Uterus (tissue), 4 donors: ENCODE measurements around the gene DBF4. TPM values are rescaled to one million over a fixed set of nuclear protein-coding genes. Genes with fewer than 3 reads are reported as not detected.
"Not testable (repeated sequence)": the region's sequence is repeated elsewhere in the genome, so short reads cannot be mapped to it uniquely, and the experiment has no call there.

Experiments used
- DNase-seq, 2 donors: peaks; one replicate each; pipeline ENCODE4 v3.0.0-alpha.2; 2019 to 2020
- H3K27ac ChIP-seq, 2 donors: fragments of 200-600 bp; sonication (generic); 1 replicate in 1 of 2; 2 replicates in 1 of 2; pipeline ENCODE4 v1.5.1; 2016 to 2018
- H3K27me3 ChIP-seq, 2 donors: fragments of 200-600 bp; sonication (generic); one replicate each; pipeline ENCODE4 v1.5.1; 2018 to 2019; ENCODE audit warnings: control low read depth in 1 of 2
- H3K36me3 ChIP-seq, 2 donors: fragments of 200-600 bp; sonication (generic); one replicate each; pipeline ENCODE4 v1.5.1; 2019; ENCODE audit warnings: control low read depth in 1 of 2
- H3K4me1 ChIP-seq, 2 donors: fragments of 200-600 bp; sonication (generic); one replicate each; pipeline ENCODE4 v1.5.1; 2018 to 2019; ENCODE audit warnings: control low read depth in 1 of 2
- H3K4me3 ChIP-seq, 2 donors: fragments of 200-600 bp; sonication (generic); 1 replicate in 1 of 2; 2 replicates in 1 of 2; pipeline ENCODE4 v1.5.1; 2018 to 2019; ENCODE audit warnings: mild to moderate bottlenecking in 1 of 2
- H3K9me3 ChIP-seq, 2 donors: fragments of 200-600 bp; sonication (generic); one replicate each; pipeline ENCODE4 v1.5.1; 2019; ENCODE audit warnings: control low read depth in 1 of 2
- CTCF ChIP-seq, 4 experiments: fragments of 200-600 bp in 2 of 4; fragments of 450-650 bp in 2 of 4; sonication (generic) in 2 of 4; IDR thresholded peaks; one replicate each; pipeline ENCODE4 v1.5.1; 2016 to 2019; ENCODE audit warnings: antibody characterized with exemption in 4 of 4, mild to moderate bottlenecking in 2 of 4, moderate library complexity in 1 of 4
- POLR2A ChIP-seq, 2 donors: fragments of 450-650 bp; IDR thresholded peaks; one replicate each; pipeline ENCODE4 v1.6.1; 2016; ENCODE audit warnings: antibody characterized with exemption in 2 of 2, mild to moderate bottlenecking in 1 of 2, moderate library complexity in 1 of 2
- intact Hi-C: fragments of 100-400 bp; cut with DNase I; formaldehyde crosslinking; loops from one replicate; pipeline ENCODE4 v1.15.1; 2023; ENCODE audit warnings: low total_unique reads
- total RNA-seq, 4 donors: library from RNA; depleted of rRNA in 3 of 4; stranded (reverse); fragments of >200 nt in 3 of 4; gene quantifications; one replicate each; pipeline versions ENCODE4 v1.1.0 to v1.2.4, GENCODE V29; 2014 to 2023
- donor health status: DM: yes; HTN: yes; CAD: no.

Gene DBF4
- total RNA-seq, 4 donors from 2014 or later = 1.3 to 27.7 (median 9.4) TPM

DNA sequence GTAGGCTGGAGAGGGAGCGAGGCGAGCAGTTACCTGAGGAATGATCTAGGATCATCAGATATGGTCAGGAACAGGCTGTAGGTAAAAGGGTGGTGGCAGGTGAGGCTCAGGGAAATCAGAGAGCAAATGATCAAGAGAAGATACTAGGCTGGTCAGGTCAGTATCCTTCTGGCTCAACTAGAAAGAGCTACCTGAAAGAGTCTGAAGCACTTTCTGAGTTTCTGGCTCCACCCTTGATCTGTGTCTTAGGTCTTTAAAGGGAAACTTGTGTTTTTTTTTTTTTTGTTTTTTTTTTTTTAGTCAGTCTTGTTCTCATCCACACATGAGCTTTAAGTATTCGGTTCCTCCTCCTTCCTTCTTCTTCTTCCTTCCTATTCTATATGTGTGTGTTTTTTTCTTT is 68.3 kb downstream of the DBF4 start:
- no peaks in the 10 kb centered on the region for H3K4me1 ChIP-seq
- no peaks in the 10 kb centered on the region for H3K9me3 ChIP-seq
- DNase-seq = no peak
- TF ChIP-seq POLR2A (IDR thresholded peaks at IDR 0.05) = no peak
- TF ChIP-seq CTCF (IDR thresholded peaks at IDR 0.05) = no peak
- intact Hi-C loops = no loop called here
- no peak overlapping the region for H3K4me3 ChIP-seq
- no peak overlapping the region for H3K27ac ChIP-seq
- no peaks in the 10 kb centered on the region for H3K36me3 ChIP-seq
- H3K27me3 ChIP-seq = no peaks in the 10 kb centered on the region

DNA sequence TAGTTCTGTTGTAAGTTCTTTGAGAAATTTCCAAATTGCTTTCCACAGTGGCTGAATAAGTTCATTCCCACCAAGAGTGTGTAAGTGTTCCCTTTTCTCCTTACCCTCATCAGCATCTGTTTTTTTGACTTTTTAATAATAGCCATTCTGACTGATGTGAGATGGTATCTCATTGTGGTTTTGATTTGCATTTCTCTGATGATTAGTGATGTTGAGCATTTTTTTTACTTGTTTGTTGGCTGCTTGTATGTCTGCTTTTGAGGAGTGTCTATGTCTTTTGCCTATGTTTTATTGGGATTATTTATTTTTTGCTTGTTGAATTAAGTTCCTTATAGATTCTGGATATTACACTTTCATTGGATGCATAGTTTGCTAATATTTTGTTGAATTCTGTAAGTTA is 69.6 kb downstream of the DBF4 start:
- H3K4me1 ChIP-seq, H3K4me3 ChIP-seq, H3K27me3 ChIP-seq, H3K36me3 ChIP-seq, intact Hi-C loops, DNase-seq, H3K27ac ChIP-seq, H3K9me3 ChIP-seq: not testable (repeated sequence)

GRCh38 chr7:87948371-87948770 is 72.1 kb downstream of the DBF4 start:
- no peaks in the 10 kb centered on the region for H3K4me1 ChIP-seq
- no peaks in the 10 kb centered on the region for H3K27me3 ChIP-seq
- no peak for DNase-seq
- intact Hi-C loops = no loop called here
- H3K9me3 ChIP-seq = no peaks in the 10 kb centered on the region
- H3K4me3 ChIP-seq = no peak overlapping the region
- no peaks in the 10 kb centered on the region for H3K36me3 ChIP-seq
- TF ChIP-seq POLR2A (IDR thresholded peaks at IDR 0.05) (no peak), CTCF (IDR thresholded peaks at IDR 0.05) (no peak)
- no peak overlapping the region for H3K27ac ChIP-seq

Other genes starting within 250 kb of the DBF4 start
- gene RUNDC3B, start 248.1 kb upstream of the DBF4 start, total RNA-seq = 10 to 100 TPM in 2 of 4 donors, 1 to 10 TPM in 2; 3.2 to 34.8 (median 10.0) TPM
- gene SLC25A40, start 133 bp upstream of the DBF4 start, total RNA-seq = 10 to 100 TPM in 3 of 4 donors, 1 to 10 TPM in 1; 3.2 to 90.2 (median 27.1) TPM
- gene ADAM22, start 57.8 kb downstream of the DBF4 start, total RNA-seq = 10 to 100 TPM in 2 of 4 donors, 1 to 10 TPM in 2; 6.8 to 87.5 (median 13.3) TPM